GM06990 (cell line): ENCODE results near the gene ULK4.
"Not testable (repeated sequence)": the region's sequence is repeated elsewhere in the genome, so short reads cannot be mapped to it uniquely, and the experiment has no call there.

ENCODE experiments used
- DNase-seq: peaks from one replicate; pipeline ENCODE4 v3.0.0-alpha.2; 2011; ENCODE audit not compliant: insufficient read length; ENCODE audit errors: extremely low read depth
- H3K27me3 ChIP-seq: replicated peaks from 2 replicates; pipeline ENCODE4 v1.6.0; 2011; ENCODE audit warnings: low read length; ENCODE audit not compliant: control insufficient read depth, insufficient read depth
- H3K36me3 ChIP-seq: 2 replicates; pipeline ENCODE4 v1.5.1; 2011; ENCODE audit warnings: low read length; ENCODE audit not compliant: control insufficient read depth, insufficient read depth
- H3K4me3 ChIP-seq: replicated peaks from 2 replicates; pipeline ENCODE4 v1.5.1; 2011; ENCODE audit warnings: low read depth, mild to moderate bottlenecking, control low read depth, low read length
- TF ChIP-seq, protein P1 (sequence below): IDR thresholded peaks from 2 replicates; pipeline ENCODE4 v1.5.1; 2011; ENCODE audit warnings: low read length, control low read depth, mild to moderate bottlenecking, inconsistent platforms; ENCODE audit not compliant: insufficient read depth, poor library complexity, severe bottlenecking

The ULK4 gene

DNA sequence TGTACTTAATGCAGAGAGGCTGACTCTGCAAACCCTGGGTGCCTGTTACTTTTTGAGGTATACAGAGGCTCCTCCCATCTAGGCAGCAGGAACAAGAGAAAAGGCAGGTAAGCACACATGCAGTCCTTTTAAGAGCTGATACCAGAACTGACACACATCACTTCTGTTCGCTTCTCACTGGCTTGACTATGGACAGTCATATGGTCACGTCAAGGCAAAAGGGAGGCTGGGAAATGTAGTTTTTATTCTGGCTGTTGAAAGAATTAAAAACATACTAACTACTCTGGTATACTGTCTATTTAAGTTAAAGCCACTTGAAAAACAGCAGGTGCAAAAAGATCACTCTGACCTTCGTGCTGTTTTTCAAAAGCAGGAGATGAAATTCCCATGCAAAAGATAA is 544.3 kb downstream of the ULK4 start:
- no peak for DNase-seq
- Histone ChIP-seq H3K36me3 (no peaks in the 10 kb centered on the region), H3K27me3 (no peaks in the 10 kb centered on the region), H3K4me3 (no peak overlapping the region)
- TF ChIP-seq, protein P1, sequence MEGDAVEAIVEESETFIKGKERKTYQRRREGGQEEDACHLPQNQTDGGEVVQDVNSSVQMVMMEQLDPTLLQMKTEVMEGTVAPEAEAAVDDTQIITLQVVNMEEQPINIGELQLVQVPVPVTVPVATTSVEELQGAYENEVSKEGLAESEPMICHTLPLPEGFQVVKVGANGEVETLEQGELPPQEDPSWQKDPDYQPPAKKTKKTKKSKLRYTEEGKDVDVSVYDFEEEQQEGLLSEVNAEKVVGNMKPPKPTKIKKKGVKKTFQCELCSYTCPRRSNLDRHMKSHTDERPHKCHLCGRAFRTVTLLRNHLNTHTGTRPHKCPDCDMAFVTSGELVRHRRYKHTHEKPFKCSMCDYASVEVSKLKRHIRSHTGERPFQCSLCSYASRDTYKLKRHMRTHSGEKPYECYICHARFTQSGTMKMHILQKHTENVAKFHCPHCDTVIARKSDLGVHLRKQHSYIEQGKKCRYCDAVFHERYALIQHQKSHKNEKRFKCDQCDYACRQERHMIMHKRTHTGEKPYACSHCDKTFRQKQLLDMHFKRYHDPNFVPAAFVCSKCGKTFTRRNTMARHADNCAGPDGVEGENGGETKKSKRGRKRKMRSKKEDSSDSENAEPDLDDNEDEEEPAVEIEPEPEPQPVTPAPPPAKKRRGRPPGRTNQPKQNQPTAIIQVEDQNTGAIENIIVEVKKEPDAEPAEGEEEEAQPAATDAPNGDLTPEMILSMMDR: no peak

DNA sequence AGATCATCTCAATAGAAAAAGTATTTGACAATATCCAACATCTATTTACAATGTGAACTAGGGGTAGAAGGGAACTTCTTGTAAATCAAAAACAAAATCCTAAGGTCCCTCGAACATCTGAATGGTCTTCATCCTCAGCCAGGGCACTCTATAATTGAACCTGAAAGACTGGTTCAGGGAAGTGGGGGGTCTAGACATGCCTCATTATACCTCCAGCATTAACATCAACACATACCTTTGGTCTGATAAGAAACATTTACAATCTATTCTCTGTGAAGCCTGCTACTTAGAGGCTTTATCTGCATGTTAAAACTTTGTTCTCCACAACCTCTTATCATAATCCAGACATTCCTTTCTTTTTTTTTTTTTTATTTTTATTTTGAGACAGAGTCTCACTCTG is 550.8 kb downstream of the ULK4 start:
- no peak overlapping the region for H3K4me3 ChIP-seq
- H3K36me3 ChIP-seq: no peaks in the 10 kb centered on the region
- H3K27me3 ChIP-seq: no peaks in the 10 kb centered on the region
- no peak for DNase-seq
- TF ChIP-seq, protein P1: no peak

DNA sequence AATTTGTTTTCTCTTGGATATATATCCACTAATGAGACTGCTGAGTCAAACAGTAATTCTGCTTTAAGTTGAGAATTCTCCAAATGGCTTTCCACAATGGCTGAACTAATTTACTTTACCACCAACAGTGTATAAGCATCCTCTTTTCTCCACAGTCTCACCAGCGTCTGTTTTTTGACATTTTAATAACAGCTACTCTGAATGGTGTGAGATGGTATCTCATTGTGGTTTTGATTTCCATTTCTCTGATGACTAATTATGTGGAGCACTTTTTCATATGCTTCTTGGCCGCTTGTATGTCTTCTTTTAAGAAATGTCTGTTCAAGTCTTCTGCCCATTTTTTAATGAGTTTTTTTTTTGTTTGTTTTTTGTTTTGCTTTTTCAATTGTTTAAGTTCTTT is 556.4 kb downstream of the ULK4 start:
- no peaks in the 10 kb centered on the region for H3K27me3 ChIP-seq
- H3K36me3 ChIP-seq: no peaks in the 10 kb centered on the region
- TF ChIP-seq, protein P1: no peak
- no peak for DNase-seq
- H3K4me3 ChIP-seq: no peak overlapping the region

DNA sequence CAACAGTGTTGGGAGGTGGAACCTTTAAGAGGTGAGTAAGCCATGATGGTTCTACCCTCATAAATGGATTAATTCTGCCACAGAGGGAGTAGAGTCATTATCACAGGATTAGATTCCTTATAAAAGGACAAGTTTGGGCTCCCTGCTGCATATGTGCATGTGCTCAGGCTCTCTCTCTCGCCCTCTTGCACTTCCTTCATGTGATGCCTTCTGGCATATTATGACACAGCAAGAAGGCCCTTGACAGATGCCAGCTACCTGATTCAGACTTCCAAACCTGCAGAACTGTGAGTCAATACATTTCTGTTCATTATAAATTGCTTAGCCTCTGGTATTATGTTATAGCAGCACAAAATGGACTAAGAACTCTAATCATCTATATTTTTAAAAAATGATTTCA is 557.3 kb downstream of the ULK4 start:
- Histone ChIP-seq H3K4me3 (no peak overlapping the region), H3K36me3 (no peaks in the 10 kb centered on the region), H3K27me3 (no peaks in the 10 kb centered on the region)
- TF ChIP-seq, protein P1: no peak
- DNase-seq: no peak

DNA sequence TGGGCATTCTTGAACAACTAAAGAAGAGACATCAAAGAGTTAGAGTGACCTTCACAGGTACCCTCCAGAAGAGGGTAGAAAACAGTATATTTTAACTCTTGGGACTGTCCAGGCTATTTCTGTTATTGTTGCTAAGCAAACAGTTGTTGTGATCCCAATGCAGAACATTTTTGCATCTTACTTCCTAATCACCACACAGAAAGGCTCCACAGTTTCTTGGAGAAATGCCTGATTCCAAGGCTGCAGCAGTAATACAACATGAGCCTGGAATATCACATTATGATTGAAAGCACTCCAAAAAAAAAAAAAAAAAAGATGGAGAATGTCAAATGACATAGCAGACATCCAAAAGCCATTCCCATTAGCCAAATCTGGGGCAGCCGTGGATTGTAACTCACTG is 567.0 kb downstream of the ULK4 start:
- Histone ChIP-seq H3K27me3 (no peaks in the 10 kb centered on the region), H3K4me3 (no peak overlapping the region), H3K36me3 (no peaks in the 10 kb centered on the region)
- TF ChIP-seq, protein P1: no peak
- no peak for DNase-seq

DNA sequence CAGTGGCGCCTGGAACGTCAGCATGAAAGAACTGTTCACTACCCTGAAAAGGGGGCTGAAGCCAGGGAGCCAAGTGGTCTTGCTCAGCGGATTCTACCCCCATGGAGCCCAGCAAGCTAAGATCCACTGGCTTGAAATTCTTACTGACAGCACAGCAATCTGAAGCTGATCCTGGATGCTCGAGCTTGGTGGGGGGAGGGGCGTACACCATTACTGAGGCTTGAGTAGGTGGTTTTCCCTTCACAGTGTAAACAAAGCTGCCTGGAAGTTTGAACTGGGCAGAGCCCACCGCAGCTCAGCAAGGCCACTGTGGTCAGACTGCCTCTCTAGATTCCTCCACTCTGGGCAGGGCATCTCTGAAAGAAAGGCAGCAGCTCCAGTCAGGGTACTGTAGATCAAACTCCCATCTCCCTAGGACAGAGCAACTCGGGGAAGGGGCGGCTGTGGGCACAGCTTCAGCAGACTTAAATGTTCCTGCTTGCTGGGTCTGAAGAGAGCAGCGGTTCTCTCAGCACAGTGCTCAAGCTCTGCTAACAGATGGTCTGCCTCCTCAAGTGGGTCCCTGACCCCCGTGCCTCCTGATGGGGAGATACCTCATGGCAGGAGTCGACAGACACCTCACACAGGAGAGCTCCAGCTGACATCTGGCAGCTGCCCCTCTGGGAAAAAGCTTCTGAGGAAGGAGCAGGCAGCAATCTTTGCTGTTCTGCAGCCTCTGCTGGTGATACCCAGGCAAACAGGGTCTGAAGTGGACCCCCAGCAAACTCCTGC is 591.0 kb downstream of the ULK4 start:
- H3K27me3 ChIP-seq, H3K4me3 ChIP-seq, DNase-seq: not testable (repeated sequence)

More for the DNA sequence above, 591.0 kb downstream of the ULK4 start:
- not testable (repeated sequence) for H3K36me3 ChIP-seq
